ENCODE results near the gene NFKBIE.
A peak's percentile ranks its signal among the peaks of the same experiment; 100 is the strongest.

The NFKBIE gene

DNA sequence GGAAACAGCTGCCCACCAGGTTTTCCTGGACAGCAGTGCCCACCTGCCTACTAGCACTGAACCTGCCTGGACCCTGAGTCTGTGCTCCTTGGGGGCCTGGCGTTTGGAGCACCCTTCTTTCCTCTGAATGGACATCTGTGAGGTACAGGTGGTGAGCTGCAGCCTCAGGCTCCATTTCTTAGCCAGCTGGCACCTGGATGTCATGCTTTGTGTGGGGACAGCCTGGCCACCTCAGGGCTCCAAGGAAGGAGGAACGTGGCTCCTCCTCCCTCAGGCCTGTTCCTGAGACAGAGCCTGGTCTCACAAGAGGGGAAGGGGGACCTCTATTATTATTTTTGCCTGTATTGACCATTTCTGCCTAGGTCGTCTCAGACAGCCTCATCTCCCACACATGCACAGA, 13.0 kb upstream of the NFKBIE start:
- Histone ChIP-seq H3K27me3 (ENCODE audit: control insufficient read depth, insufficient read depth, low read length) (peaks cover 27% of the 10 kb centered on the region), H3K4me1 (ENCODE audit: control insufficient read depth, low read depth, low read length) (no peaks in the 10 kb centered on the region), H3K9me3 (ENCODE audit: control insufficient read depth, low read depth, low read length) (no peaks in the 10 kb centered on the region), H3K4me3 (ENCODE audit: low read length) (no peak overlapping the region), H3K9ac (ENCODE audit: low read length) (no peak overlapping the region), H3K27ac (ENCODE audit: low read length) (no peak overlapping the region), H3K36me3 (ENCODE audit: control insufficient read depth, low read depth, low read length) (no peaks in the 10 kb centered on the region)

DNA sequence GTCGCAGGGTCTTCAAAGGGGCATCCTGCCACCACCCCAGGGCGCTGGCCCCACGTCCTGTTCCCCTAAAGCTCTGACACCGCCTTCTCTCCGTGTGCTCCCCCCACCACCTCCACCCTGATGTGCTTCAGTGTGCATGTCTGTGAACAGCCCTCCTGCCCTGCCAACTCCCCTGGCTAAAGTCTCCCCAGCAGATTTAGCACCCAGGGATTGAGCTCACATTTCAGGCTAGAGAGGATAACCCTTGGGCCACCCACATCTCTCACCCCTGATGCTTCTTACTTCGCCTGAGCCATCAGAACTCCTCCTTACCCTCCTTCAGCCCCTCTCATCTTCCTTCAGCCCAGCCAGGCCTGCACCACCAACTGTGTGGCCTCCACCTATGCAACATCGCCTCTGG, 12.4 kb upstream of the NFKBIE start:
- no peak overlapping the region for H3K27ac ChIP-seq (ENCODE audit: low read length)
- no peaks in the 10 kb centered on the region for H3K36me3 ChIP-seq (ENCODE audit: control insufficient read depth, low read depth, low read length)
- H3K4me3 ChIP-seq (ENCODE audit: low read length), result no peak overlapping the region
- H3K9me3 ChIP-seq (ENCODE audit: control insufficient read depth, low read depth, low read length), result no peaks in the 10 kb centered on the region
- peaks cover 26% of the 10 kb centered on the region for H3K27me3 ChIP-seq (ENCODE audit: control insufficient read depth, insufficient read depth, low read length)
- no peak overlapping the region for H3K9ac ChIP-seq (ENCODE audit: low read length)
- no peaks in the 10 kb centered on the region for H3K4me1 ChIP-seq (ENCODE audit: control insufficient read depth, low read depth, low read length)

DNA sequence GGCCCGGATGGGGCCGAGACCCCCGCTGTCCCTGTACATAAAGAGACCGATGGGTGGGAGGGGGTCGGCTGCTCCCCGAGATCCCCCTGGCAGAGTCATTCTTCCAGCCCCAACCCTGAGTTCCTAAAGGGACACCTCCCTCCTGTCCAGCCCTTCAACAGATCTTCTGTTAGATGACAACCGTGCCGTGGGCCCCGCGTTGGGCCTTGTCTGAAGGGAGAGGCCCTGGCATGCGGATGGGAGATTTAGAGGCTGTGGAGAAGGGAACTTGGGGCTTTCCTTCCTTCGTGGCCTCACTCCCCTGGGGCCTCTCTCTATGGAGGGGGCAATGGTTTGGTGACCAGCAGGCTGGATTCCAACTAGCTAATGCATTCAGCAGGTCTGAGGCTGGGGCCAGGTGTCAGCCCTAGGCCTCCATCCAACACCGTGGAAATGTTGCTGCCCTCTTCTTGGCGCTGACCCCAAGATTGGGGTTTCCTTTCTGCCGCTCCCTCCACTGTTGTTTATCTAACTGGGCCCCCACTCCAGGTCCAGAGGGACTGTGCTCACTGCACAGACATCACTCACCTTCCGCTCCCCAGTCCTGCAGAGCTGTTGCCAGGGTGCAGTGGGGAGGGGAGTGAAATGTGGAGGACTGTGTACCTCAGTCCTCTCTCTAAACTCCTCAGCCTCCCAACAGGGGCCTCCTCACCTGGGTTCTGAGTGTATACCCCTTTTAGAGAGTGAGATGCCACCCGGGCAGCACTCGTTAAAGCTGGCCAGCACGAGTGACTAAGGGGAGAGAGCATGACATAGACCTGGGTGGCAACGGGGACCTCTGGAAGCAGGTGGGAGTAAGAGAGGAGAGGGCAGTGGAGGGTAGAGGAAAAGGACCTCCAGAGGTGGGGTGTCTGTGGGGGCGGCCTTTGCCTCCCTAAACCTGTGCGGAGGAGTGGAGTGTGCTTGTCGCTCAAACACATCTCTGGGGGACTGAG, 11.6 kb upstream of the NFKBIE start:
- H3K9me3 ChIP-seq (ENCODE audit: control insufficient read depth, low read depth, low read length), result no peaks in the 10 kb centered on the region
- no peaks in the 10 kb centered on the region for H3K4me1 ChIP-seq (ENCODE audit: control insufficient read depth, low read depth, low read length)
- H3K27ac ChIP-seq (ENCODE audit: low read length), result no peak overlapping the region
- H3K4me3 ChIP-seq (ENCODE audit: low read length), result no peak overlapping the region
- H3K9ac ChIP-seq (ENCODE audit: low read length), result no peak overlapping the region
- peaks cover 26% of the 10 kb centered on the region for H3K27me3 ChIP-seq (ENCODE audit: control insufficient read depth, insufficient read depth, low read length)
- no peaks in the 10 kb centered on the region for H3K36me3 ChIP-seq (ENCODE audit: control insufficient read depth, low read depth, low read length)

DNA sequence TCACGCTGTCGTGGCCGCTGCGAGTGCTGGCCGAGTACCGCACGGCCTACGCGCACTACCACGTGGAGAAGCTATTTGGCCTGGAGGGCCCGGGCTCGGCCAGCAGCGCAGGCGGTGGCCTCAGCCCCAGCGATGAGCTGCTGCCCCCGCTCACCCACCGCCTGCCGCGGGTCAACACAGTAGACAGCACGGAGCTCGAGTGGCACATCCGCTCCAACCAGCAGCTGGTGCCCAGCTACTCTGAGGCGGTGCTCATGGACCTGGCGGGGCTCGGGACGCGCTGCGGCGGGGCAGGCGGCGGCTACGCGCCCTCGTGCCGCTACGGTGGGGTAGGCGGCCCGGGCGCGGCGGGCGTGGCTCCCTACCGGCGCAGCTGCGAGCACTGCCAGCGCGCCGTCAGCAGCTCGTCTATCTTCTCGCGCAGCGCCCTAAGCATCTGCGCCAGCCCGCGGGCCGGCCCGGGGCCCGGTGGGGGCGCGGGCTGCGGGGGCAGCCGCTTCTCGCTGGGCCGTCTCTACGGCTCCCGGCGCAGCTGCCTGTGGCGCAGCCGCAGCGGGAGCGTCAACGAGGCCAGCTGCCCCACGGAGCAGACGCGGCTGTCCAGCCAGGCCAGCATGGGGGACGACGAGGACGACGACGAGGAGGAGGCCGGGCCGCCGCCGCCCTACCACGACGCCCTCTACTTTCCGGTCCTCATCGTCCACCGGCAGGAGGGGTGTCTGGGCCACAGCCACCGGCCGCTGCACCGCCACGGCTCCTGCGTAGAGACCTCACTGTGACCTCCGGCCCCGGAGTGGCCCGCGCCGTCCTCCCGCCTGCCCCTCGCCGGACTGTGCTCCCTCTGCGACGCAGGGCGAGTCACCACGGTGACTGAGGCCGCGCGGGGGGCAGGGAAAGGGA, 10.6 kb upstream of the NFKBIE start:
- Histone ChIP-seq H3K4me3 (ENCODE audit: low read length) (no peak overlapping the region), H3K9me3 (ENCODE audit: control insufficient read depth, low read depth, low read length) (no peaks in the 10 kb centered on the region), H3K27ac (ENCODE audit: low read length) (no peak overlapping the region), H3K4me1 (ENCODE audit: control insufficient read depth, low read depth, low read length) (peaks cover 5% of the 10 kb centered on the region), H3K9ac (ENCODE audit: low read length) (no peak overlapping the region), H3K36me3 (ENCODE audit: control insufficient read depth, low read depth, low read length) (no peaks in the 10 kb centered on the region), H3K27me3 (ENCODE audit: control insufficient read depth, insufficient read depth, low read length) (peaks cover 26% of the 10 kb centered on the region)

DNA sequence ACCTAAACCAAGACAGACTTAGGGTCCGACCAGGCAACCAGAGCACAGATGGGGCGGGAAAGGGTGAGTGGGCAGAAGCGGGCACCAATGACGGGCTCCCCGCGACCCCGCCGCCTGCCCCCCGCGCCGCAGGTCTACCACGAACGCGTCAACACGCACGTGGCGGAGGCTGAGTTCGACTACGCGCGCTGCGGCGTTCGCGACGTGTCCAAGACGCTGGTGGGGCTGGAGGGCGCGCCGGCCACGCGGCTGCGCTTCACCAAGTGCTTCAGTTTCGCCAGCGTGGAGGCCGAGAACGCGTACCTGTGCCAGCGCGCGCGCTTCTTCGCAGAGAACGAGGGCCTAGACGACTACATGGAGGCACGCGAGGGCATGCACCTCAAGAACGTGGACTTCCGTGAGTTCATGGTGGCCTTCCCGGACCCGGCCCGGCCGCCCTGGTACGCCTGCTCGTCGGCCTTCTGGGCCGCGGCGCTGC, 10.0 kb upstream of the NFKBIE start:
- no peaks in the 10 kb centered on the region for H3K9me3 ChIP-seq (ENCODE audit: control insufficient read depth, low read depth, low read length)
- H3K27me3 ChIP-seq (ENCODE audit: control insufficient read depth, insufficient read depth, low read length), result peaks cover 26% of the 10 kb centered on the region
- no peak overlapping the region for H3K9ac ChIP-seq (ENCODE audit: low read length)
- no peaks in the 10 kb centered on the region for H3K36me3 ChIP-seq (ENCODE audit: control insufficient read depth, low read depth, low read length)
- H3K27ac ChIP-seq (ENCODE audit: low read length), result no peak overlapping the region
- H3K4me3 ChIP-seq (ENCODE audit: low read length), result no peak overlapping the region
- H3K4me1 ChIP-seq (ENCODE audit: control insufficient read depth, low read depth, low read length), result peaks cover 5% of the 10 kb centered on the region

DNA sequence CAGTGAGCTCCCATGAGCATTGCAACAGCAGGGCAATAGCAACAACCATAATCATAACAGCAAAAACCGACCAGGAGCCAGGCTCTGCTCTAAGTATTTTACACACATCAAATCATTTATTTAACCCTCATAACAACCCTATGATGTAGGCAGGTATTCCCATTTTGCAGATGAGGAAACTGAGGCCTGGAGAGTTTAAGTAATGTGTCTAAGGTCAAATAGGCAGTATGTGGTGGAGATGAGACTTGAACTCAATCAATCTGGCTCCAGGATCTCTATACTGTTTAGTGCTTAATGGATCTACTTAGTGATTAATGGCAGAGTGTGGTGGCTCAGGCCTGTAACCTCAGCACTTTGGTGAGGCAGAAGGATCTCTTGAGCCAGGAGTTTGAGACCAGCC, 8.3 kb upstream of the NFKBIE start:
- Histone ChIP-seq H3K27me3 (ENCODE audit: control insufficient read depth, insufficient read depth, low read length) (peaks cover 39% of the 10 kb centered on the region), H3K36me3 (ENCODE audit: control insufficient read depth, low read depth, low read length) (no peaks in the 10 kb centered on the region), H3K9ac (ENCODE audit: low read length) (no peak overlapping the region), H3K27ac (ENCODE audit: low read length) (no peak overlapping the region), H3K4me1 (ENCODE audit: control insufficient read depth, low read depth, low read length) (peaks cover 17% of the 10 kb centered on the region), H3K4me3 (ENCODE audit: low read length) (no peak overlapping the region), H3K9me3 (ENCODE audit: control insufficient read depth, low read depth, low read length) (no peaks in the 10 kb centered on the region)

DNA sequence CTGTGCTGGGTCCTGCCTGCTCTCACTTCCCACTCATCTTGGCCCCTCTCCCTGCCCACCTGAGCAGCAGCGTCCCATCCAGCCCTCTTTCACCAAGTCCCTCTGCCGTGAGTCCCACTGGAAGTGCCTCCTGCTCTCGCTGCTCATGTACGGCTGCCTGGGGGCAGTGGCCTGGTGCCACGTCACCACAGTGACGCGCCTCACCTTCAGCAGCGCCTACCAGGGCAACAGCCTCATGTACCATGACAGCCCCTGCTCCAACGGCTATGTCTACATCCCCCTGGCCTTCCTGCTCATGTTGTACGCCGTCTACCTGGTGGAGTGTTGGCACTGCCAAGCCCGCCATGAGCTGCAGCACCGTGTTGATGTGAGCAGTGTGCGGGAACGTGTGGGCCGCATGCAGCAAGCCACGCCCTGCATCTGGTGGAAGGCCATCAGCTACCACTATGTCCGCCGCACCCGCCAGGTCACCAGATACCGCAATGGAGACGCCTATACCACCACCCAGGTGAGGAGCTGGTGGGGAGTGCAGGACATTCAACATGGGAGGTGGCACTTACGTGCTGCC, 7.7 kb upstream of the NFKBIE start:
- Histone ChIP-seq H3K9me3 (ENCODE audit: control insufficient read depth, low read depth, low read length) (no peaks in the 10 kb centered on the region), H3K4me1 (ENCODE audit: control insufficient read depth, low read depth, low read length) (peaks cover 22% of the 10 kb centered on the region), H3K36me3 (ENCODE audit: control insufficient read depth, low read depth, low read length) (no peaks in the 10 kb centered on the region), H3K9ac (ENCODE audit: low read length) (no peak overlapping the region), H3K4me3 (ENCODE audit: low read length) (no peak overlapping the region), H3K27me3 (ENCODE audit: control insufficient read depth, insufficient read depth, low read length) (peaks cover 39% of the 10 kb centered on the region), H3K27ac (ENCODE audit: low read length) (no peak overlapping the region)

DNA sequence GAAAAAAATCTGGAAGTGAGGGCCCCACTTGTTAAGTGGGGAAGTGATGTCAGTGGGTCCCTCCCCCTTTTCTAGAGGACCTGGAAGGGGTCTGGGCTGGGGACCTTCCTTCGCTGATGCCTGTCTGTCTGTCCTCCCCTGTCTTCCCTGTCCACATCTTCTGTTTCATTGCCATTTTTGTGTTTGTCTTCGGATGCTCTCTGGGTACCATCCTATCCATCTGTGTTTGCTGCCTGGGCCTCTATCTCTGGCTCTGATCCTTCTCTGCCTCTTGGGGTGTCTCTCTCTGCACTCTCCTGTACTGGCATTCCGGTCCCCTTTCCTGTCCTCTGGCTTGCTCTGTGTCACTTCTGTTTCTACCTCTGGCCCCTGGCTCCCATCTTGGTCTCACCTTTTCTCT, 7.2 kb upstream of the NFKBIE start:
- peaks cover 22% of the 10 kb centered on the region for H3K4me1 ChIP-seq (ENCODE audit: control insufficient read depth, low read depth, low read length)
- H3K36me3 ChIP-seq (ENCODE audit: control insufficient read depth, low read depth, low read length), result no peaks in the 10 kb centered on the region
- no peaks in the 10 kb centered on the region for H3K9me3 ChIP-seq (ENCODE audit: control insufficient read depth, low read depth, low read length)
- peaks cover 38% of the 10 kb centered on the region for H3K27me3 ChIP-seq (ENCODE audit: control insufficient read depth, insufficient read depth, low read length)
- no peak overlapping the region for H3K27ac ChIP-seq (ENCODE audit: low read length)
- H3K4me3 ChIP-seq (ENCODE audit: low read length), result no peak overlapping the region
- H3K9ac ChIP-seq (ENCODE audit: low read length), result no peak overlapping the region

DNA sequence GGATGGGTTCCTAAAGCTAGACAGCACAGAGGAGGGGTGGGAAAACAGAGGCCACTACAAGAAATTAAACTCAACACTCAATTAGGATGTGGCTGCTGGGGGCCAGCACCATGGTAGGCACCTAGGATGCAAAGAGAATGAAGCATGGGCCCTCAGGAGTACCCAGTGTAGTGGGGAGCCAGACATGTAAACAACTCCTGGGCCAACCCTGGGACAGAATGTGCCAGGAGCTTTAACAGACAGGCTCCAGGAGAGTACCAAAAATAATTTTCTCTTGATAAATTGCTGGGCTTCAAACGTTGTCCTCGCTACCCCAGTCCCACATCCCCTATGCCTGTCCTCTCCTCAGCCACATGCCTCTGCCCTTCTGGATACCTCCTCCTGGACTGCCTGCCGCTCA, 6.6 kb upstream of the NFKBIE start:
- Histone ChIP-seq H3K27ac (ENCODE audit: low read length) (no peak overlapping the region), H3K27me3 (ENCODE audit: control insufficient read depth, insufficient read depth, low read length) (peaks cover 32% of the 10 kb centered on the region), H3K36me3 (ENCODE audit: control insufficient read depth, low read depth, low read length) (no peaks in the 10 kb centered on the region), H3K4me3 (ENCODE audit: low read length) (no peak overlapping the region), H3K4me1 (ENCODE audit: control insufficient read depth, low read depth, low read length) (peaks cover 22% of the 10 kb centered on the region), H3K9me3 (ENCODE audit: control insufficient read depth, low read depth, low read length) (no peaks in the 10 kb centered on the region), H3K9ac (ENCODE audit: low read length) (no peak overlapping the region)

DNA sequence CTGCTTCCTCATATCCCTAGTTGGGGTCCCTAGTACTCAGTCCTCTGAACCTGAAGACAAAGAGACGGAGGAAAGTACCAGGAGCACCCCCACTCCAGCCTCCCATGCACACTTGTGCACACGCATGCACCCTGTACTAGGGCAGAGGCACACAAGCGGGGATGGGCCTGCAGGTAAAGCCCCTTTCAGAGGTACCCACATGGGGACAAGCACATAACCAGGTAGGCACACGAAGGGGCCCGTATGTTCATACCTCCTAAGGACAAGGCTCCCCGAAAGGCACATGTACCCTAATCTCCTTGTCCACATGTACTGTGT, 6.0 kb upstream of the NFKBIE start:
- Histone ChIP-seq H3K27me3 (ENCODE audit: control insufficient read depth, insufficient read depth, low read length) (peaks cover 27% of the 10 kb centered on the region), H3K9ac (ENCODE audit: low read length) (no peak overlapping the region), H3K36me3 (ENCODE audit: control insufficient read depth, low read depth, low read length) (no peaks in the 10 kb centered on the region), H3K27ac (ENCODE audit: low read length) (no peak overlapping the region), H3K4me3 (ENCODE audit: low read length) (peak overlapping the region; percentile 50), H3K9me3 (ENCODE audit: control insufficient read depth, low read depth, low read length) (no peaks in the 10 kb centered on the region), H3K4me1 (ENCODE audit: control insufficient read depth, low read depth, low read length) (peaks cover 22% of the 10 kb centered on the region)
